Lung (tissue), 12 donors: ENCODE results near the gene KCTD8. TPM values are rescaled to one million over a fixed set of nuclear protein-coding genes. Genes with fewer than 3 reads are reported as not detected.

Experiments used
- ATAC-seq: fragments of 200-7000 bp; cut with Tn5 transposase; one replicate; pipeline ENCODE4 v1.9.1; 2020; ENCODE audit warnings: moderate number of reproducible peaks; ENCODE audit not compliant: insufficient read depth, low FRiP score
- DNase-seq, 3 donors: peaks; one replicate each; pipeline ENCODE4 v3.0.0-alpha.2; 2013 to 2017
- H3K27ac ChIP-seq, 2 donors: one replicate each; pipeline ENCODE4 v1.5.1; 2013; ENCODE audit warnings: mild to moderate bottlenecking in 2 of 2, moderate library complexity in 2 of 2, control low read depth in 1 of 2, inconsistent platforms in 1 of 2, low read depth in 1 of 2, low read length in 1 of 2
- H3K27me3 ChIP-seq, 3 donors: one replicate each; pipeline ENCODE4 v1.5.1; 2013; ENCODE audit warnings: low read length in 2 of 3; ENCODE audit not compliant: control insufficient read depth in 3 of 3, insufficient read depth in 3 of 3
- H3K36me3 ChIP-seq, 4 donors: one replicate each; pipeline ENCODE4 v1.5.1; 2013; ENCODE audit warnings: low read length in 4 of 4, mild to moderate bottlenecking in 1 of 4, moderate library complexity in 1 of 4; ENCODE audit not compliant: control insufficient read depth in 4 of 4, insufficient read depth in 4 of 4
- H3K4me1 ChIP-seq, 5 donors: one replicate each; pipeline ENCODE4 v1.5.1; 2013; ENCODE audit warnings: low read length in 5 of 5, mild to moderate bottlenecking in 2 of 5, moderate library complexity in 1 of 5; ENCODE audit not compliant: control insufficient read depth in 5 of 5, insufficient read depth in 5 of 5
- H3K4me3 ChIP-seq: one replicate; pipeline ENCODE4 v1.5.1; 2013; ENCODE audit warnings: mild to moderate bottlenecking, control low read depth, moderate library complexity
- H3K9ac ChIP-seq, 2 donors: one replicate each; pipeline ENCODE4 v1.5.1; 2013; ENCODE audit warnings: low read length in 2 of 2, control low read depth in 1 of 2; ENCODE audit not compliant: insufficient read depth in 1 of 2
- H3K9me3 ChIP-seq, 4 donors: one replicate each; pipeline ENCODE4 v1.5.1; 2013; ENCODE audit warnings: low read length in 3 of 4, mild to moderate bottlenecking in 1 of 4, moderate library complexity in 1 of 4; ENCODE audit not compliant: control insufficient read depth in 4 of 4, insufficient read depth in 3 of 4
- CTCF ChIP-seq: IDR thresholded peaks from 2 replicates; pipeline ENCODE4 v1.5.1; 2012; ENCODE audit warnings: mild to moderate bottlenecking; ENCODE audit errors: control extremely low read depth, extremely low read depth
- WGBS, 2 donors: extraction: QIAGEN DNeasy Blood & Tissue Kit; methylation state at CpG; one replicate each; pipeline ENCODE4 v1.1.7; 2013; 5-methylcytosine and 5-hydroxymethylcytosine counted together
- polyA plus RNA-seq, 2 donors: library from polyadenylated mRNA; stranded (reverse); fragments of 200-250 nt; gene quantifications; one replicate each; pipeline ENCODE4 v1.2.1, GENCODE V29; 2013
- total RNA-seq, 2 donors: library from RNA; depleted of rRNA in 1 of 2; stranded (reverse); fragments of >200 nt in 1 of 2; gene quantifications; one replicate each; pipeline ENCODE4 v1.2.1, GENCODE V29; 2014 to 2021
- donor health status: control.
- donor health status: control.
- donor health status: Bipolar disorder and iron deficiency.
- donor health status: healthy.
- donor health status: DM: yes; HTN: yes; CAD: no.

The KCTD8 gene
- total and polyA plus RNA-seq, 4 donors, result 0.02 to 0.17 (median 0.10) TPM

GRCh38 chr4:44320833-44321232 lies 127.8 kb downstream of the KCTD8 start:
- no peak for DNase-seq
- ATAC-seq, result no peak
- Histone ChIP-seq H3K27me3 (no peaks in the 10 kb centered on the region), H3K4me1 (no peaks in the 10 kb centered on the region), H3K9me3 (peaks cover 0 to 2% (median 0%) of the 10 kb centered on the region in 4 donors), H3K4me3 (no peak overlapping the region), H3K36me3 (no peaks in the 10 kb centered on the region), H3K9ac (no peak overlapping the region), H3K27ac (no peak overlapping the region)
- TF ChIP-seq CTCF, result no peak
- 24 to 57% methylated on average over 2 of the region's 2 CpGs for WGBS, 2 donors

- 84 to 88% methylated on average over 3 of the region's 3 CpGs for WGBS, 2 donors
- H3K4me3 ChIP-seq, result no peak overlapping the region
- TF ChIP-seq CTCF, result no peak
- no peak for DNase-seq
- ATAC-seq, result no peak
- no peaks in the 10 kb centered on the region for H3K27me3 ChIP-seq
- no peaks in the 10 kb centered on the region for H3K4me1 ChIP-seq
- H3K9me3 ChIP-seq, result peaks cover 0 to 2% (median 0%) of the 10 kb centered on the region in 4 donors
- H3K9ac ChIP-seq, result no peak overlapping the region
- H3K36me3 ChIP-seq, result no peaks in the 10 kb centered on the region
- H3K27ac ChIP-seq, result no peak overlapping the region
Observed at GRCh38 chr4:44319129-44319528, 129.5 kb downstream of the KCTD8 start.

GRCh38 chr4:44313702-44314101 lies 134.9 kb downstream of the KCTD8 start:
- no peak overlapping the region for H3K4me3 ChIP-seq

More at GRCh38 chr4:44313702-44314101, 134.9 kb downstream of the KCTD8 start:
- TF ChIP-seq CTCF, result no peak
- no peaks in the 10 kb centered on the region for H3K9me3 ChIP-seq
- H3K27ac ChIP-seq, result no peak overlapping the region
- DNase-seq (no peak), ATAC-seq (no peak)
- no peak overlapping the region for H3K9ac ChIP-seq
- no peaks in the 10 kb centered on the region for H3K36me3 ChIP-seq
- no peaks in the 10 kb centered on the region for H3K4me1 ChIP-seq
- no peaks in the 10 kb centered on the region for H3K27me3 ChIP-seq
- 70 to 79% methylated on average over 1 of the region's 1 CpG for WGBS, 2 donors
